Gastrocnemius medialis (tissue), 4 donors: ENCODE data around the gene FOXP3. TPM values are rescaled to one million over a fixed set of nuclear protein-coding genes. Genes with fewer than 3 reads are reported as not detected.

Experiments used
- ATAC-seq, 2 donors: fragments of 150-250 bp; one replicate each; pipeline ENCODE4 v1.9.1; 2016
- DNase-seq, 2 donors: peaks; one replicate each; pipeline ENCODE4 v3.0.0-alpha.2; 2019
- H3K27ac ChIP-seq, 4 donors: fragments of 200-600 bp; sonication (generic); 1 replicate in 1 of 4; 2 replicates in 3 of 4; pipeline ENCODE4 v1.5.1; 2016 to 2018; ENCODE audit warnings: mild to moderate bottlenecking in 2 of 4, moderate library complexity in 1 of 4
- H3K27me3 ChIP-seq, 3 donors: fragments of 200-600 bp; sonication (generic) in 2 of 3; 1 replicate in 1 of 3; 2 replicates in 2 of 3; pipeline versions ENCODE4 v1.5.1 to v1.6.0; 2016 to 2019; ENCODE audit warnings: mild to moderate bottlenecking in 1 of 3, moderate library complexity in 1 of 3
- H3K36me3 ChIP-seq, 2 donors: fragments of 200-600 bp; sonication (generic) in 1 of 2; one replicate each; pipeline ENCODE4 v1.5.1; 2017 to 2018
- H3K4me1 ChIP-seq, 2 donors: fragments of 200-600 bp; sonication (generic) in 1 of 2; one replicate each; pipeline ENCODE4 v1.5.1; 2016 to 2017; ENCODE audit warnings: mild to moderate bottlenecking in 2 of 2
- H3K4me3 ChIP-seq, 4 donors: fragments of 200-600 bp; sonication (generic) in 3 of 4; 1 replicate in 1 of 4; 2 replicates in 3 of 4; pipeline ENCODE4 v1.5.1; 2016 to 2019; ENCODE audit warnings: mild to moderate bottlenecking in 2 of 4
- H3K9me3 ChIP-seq, 3 donors: fragments of 200-600 bp; sonication (generic) in 2 of 3; 1 replicate in 1 of 3; 2 replicates in 2 of 3; pipeline ENCODE4 v1.5.1; 2016 to 2019
- CTCF ChIP-seq, 5 experiments: fragments of 450-650 bp in 3 of 5; fragments of 200-600 bp in 2 of 5; sonication (generic) in 2 of 5; IDR thresholded peaks in 4 of 5; conservative IDR thresholded peaks in 1 of 5; 1 replicate in 4 of 5; 2 replicates in 1 of 5; pipeline ENCODE4 v1.5.1; 2016 to 2019; ENCODE audit warnings: antibody characterized with exemption in 5 of 5, mild to moderate bottlenecking in 3 of 5, moderate library complexity in 3 of 5
- POLR2A ChIP-seq, 2 donors: fragments of 450-650 bp; IDR thresholded peaks; one replicate each; pipeline ENCODE4 v1.6.1; 2017; ENCODE audit warnings: antibody characterized with exemption in 2 of 2, mild to moderate bottlenecking in 2 of 2, moderate library complexity in 2 of 2
- in situ Hi-C, 4 donors: fragments of 200-750 bp; cut with MboI; loops; one replicate each; pipeline versions ENCODE4 v1.15.0 to v1.8.0; 2017; ENCODE audit warnings: low sequenced_read_pairs in 4 of 4
- intact Hi-C: fragments of 100-400 bp; cut with DNase I; formaldehyde crosslinking; loops from one replicate; pipeline ENCODE4 v1.15.1; 2023; ENCODE audit warnings: low total_unique reads
- total RNA-seq, 4 donors: library from RNA; depleted of rRNA; stranded (reverse); fragments of >200 nt; gene quantifications; one replicate each; pipeline versions ENCODE4 v1.1.0 to v1.2.3, GENCODE V29; 2016

FOXP3 gene
- total RNA-seq, 4 donors from 2014 or later, result not detected

GRCh38 chrX:49204709-49205108, 59.8 kb downstream of the FOXP3 start:
- in situ Hi-C loops, result no loop called here
- H3K27ac ChIP-seq, result no peak overlapping the region
- no peak overlapping the region for H3K4me3 ChIP-seq
- ATAC-seq, result no peak
- no peaks in the 10 kb centered on the region for H3K9me3 ChIP-seq
- no peak for DNase-seq
- no peaks in the 10 kb centered on the region for H3K27me3 ChIP-seq
- TF ChIP-seq POLR2A (IDR thresholded peaks at IDR 0.05), result no peak
- TF ChIP-seq CTCF (IDR thresholded peaks at IDR 0.05 in 4 of 5, conservative IDR thresholded peaks at IDR 0.05 in 1 of 5), result no peak
- no peaks in the 10 kb centered on the region for H3K36me3 ChIP-seq
- peaks cover 2 to 3% of the 10 kb centered on the region in 2 donors for H3K4me1 ChIP-seq
- intact Hi-C loops, result loop anchor here (5.0 kb wide), 2 partner anchors 33 to 63 kb away; partner anchors contain the start of genes CCDC22 and PPP1R3F

- Histone ChIP-seq H3K27me3 (no peaks in the 10 kb centered on the region), H3K4me3 (no peak overlapping the region), H3K27ac (no peak overlapping the region), H3K9me3 (no peaks in the 10 kb centered on the region), H3K4me1 (peaks cover 2 to 3% of the 10 kb centered on the region in 2 donors), H3K36me3 (no peaks in the 10 kb centered on the region)
- DNase-seq (no peak), ATAC-seq (no peak)
- in situ Hi-C loops (no loop called here), intact Hi-C loops (loop anchor here (5.0 kb wide), 2 partner anchors 33 to 63 kb away; partner anchors contain the start of genes CCDC22 and PPP1R3F)
- no peak for TF ChIP-seq POLR2A (IDR thresholded peaks at IDR 0.05)
- TF ChIP-seq CTCF (IDR thresholded peaks at IDR 0.05 in 4 of 5, conservative IDR thresholded peaks at IDR 0.05 in 1 of 5), result no peak
Observed at GRCh38 chrX:49204017-49204416, 60.5 kb downstream of the FOXP3 start.

- ATAC-seq (no peak), DNase-seq (no peak)
- intact Hi-C loops, result loop anchor here (5.0 kb wide), 2 partner anchors 34 to 64 kb away; partner anchors contain the start of genes CCDC22 and PPP1R3F
- Histone ChIP-seq H3K4me1 (peaks cover 2 to 3% of the 10 kb centered on the region in 2 donors), H3K27ac (no peak overlapping the region), H3K27me3 (no peaks in the 10 kb centered on the region), H3K9me3 (no peaks in the 10 kb centered on the region), H3K4me3 (no peak overlapping the region), H3K36me3 (no peaks in the 10 kb centered on the region)
- TF ChIP-seq CTCF (IDR thresholded peaks at IDR 0.05 in 4 of 5, conservative IDR thresholded peaks at IDR 0.05 in 1 of 5), result no peak
- no peak for TF ChIP-seq POLR2A (IDR thresholded peaks at IDR 0.05)
- in situ Hi-C loops, result no loop called here
Observed at GRCh38 chrX:49203536-49203935, 61.0 kb downstream of the FOXP3 start.

- DNase-seq (no peak), ATAC-seq (no peak)
- TF ChIP-seq CTCF (IDR thresholded peaks at IDR 0.05 in 4 of 5, conservative IDR thresholded peaks at IDR 0.05 in 1 of 5), result no peak
- no peak for TF ChIP-seq POLR2A (IDR thresholded peaks at IDR 0.05)
- H3K36me3 ChIP-seq, result no peaks in the 10 kb centered on the region
- H3K27ac ChIP-seq, result no peak overlapping the region
- no peaks in the 10 kb centered on the region for H3K9me3 ChIP-seq
- H3K4me1 ChIP-seq, result peaks cover 2 to 3% of the 10 kb centered on the region in 2 donors
- in situ Hi-C loops (no loop called here), intact Hi-C loops (loop anchor here (5.0 kb wide), 2 partner anchors 35 to 65 kb away; partner anchors contain the start of genes CCDC22 and PPP1R3F)
- H3K27me3 ChIP-seq, result no peaks in the 10 kb centered on the region
- no peak overlapping the region for H3K4me3 ChIP-seq
Observed at GRCh38 chrX:49202022-49202421, 62.5 kb downstream of the FOXP3 start.

Other genes with a start within 250 kb of the FOXP3 start
- gene TFE3, start 221.4 kb downstream of the FOXP3 start, total RNA-seq, result 10 to 100 TPM; 29.3 to 44.5 (median 34.7) TPM
- under 1 TPM; 0.07 to 0.55 (median 0.40) TPM for gene CCDC120, start 205.7 kb downstream of the FOXP3 start, total RNA-seq
- 1 to 10 TPM; 4.5 to 6.6 (median 4.7) TPM for gene PRAF2, start 190.7 kb downstream of the FOXP3 start, total RNA-seq
- 100 to 1,000 TPM in 3 of 4 donors, 10 to 100 TPM in 1; 98.2 to 125 (median 105) TPM for gene WDR45, start 184.8 kb downstream of the FOXP3 start, total RNA-seq
- 10 to 100 TPM; 35.2 to 41.3 (median 38.9) TPM for gene GPKOW, start 141.0 kb downstream of the FOXP3 start, total RNA-seq
- gene MAGIX, start 102.0 kb downstream of the FOXP3 start, total RNA-seq, result 1 to 10 TPM; 2.7 to 7.3 (median 5.3) TPM
- 10 to 100 TPM; 12.8 to 53.5 (median 32.5) TPM for gene PLP2, start 92.8 kb downstream of the FOXP3 start, total RNA-seq
- gene PRICKLE3, start 78.3 kb downstream of the FOXP3 start, total RNA-seq, result 10 to 100 TPM in 3 of 4 donors, 1 to 10 TPM in 1; 9.1 to 33.1 (median 21.3) TPM
- gene SYP, start 64.5 kb downstream of the FOXP3 start, total RNA-seq, result 1 to 10 TPM in 1 of 4 donors, under 1 TPM in 3; 0.15 to 3.9 (median 0.40) TPM
- not detected for gene CACNA1F, start 31.4 kb downstream of the FOXP3 start, total RNA-seq
- 10 to 100 TPM; 11.1 to 22.0 (median 17.0) TPM for gene CCDC22, start 29.2 kb downstream of the FOXP3 start, total RNA-seq
- gene PPP1R3F, start 5.1 kb upstream of the FOXP3 start, total RNA-seq, result 10 to 100 TPM; 24.0 to 49.6 (median 34.2) TPM
- gene GAGE10, start 38.9 kb upstream of the FOXP3 start, total RNA-seq, result not detected
- not detected for gene GAGE12J, start 57.3 kb upstream of the FOXP3 start, total RNA-seq
- gene GAGE13, start 66.9 kb upstream of the FOXP3 start, total RNA-seq, result not detected